Occipital lobe (tissue), 3 donors: Measurements from ENCODE around the gene OXCT2. TPM values are rescaled to one million over a fixed set of nuclear protein-coding genes. Genes with fewer than 3 reads are reported as not detected.

ENCODE experiments used
- DNase-seq: peaks from one replicate; lab custom pipeline; 2025; lab: John Stamatoyannopoulos, UW
- small RNA-seq: library from RNA; depleted of rRNA; stranded (forward); fragments of <200 nt; gene quantifications from one replicate; pipeline ENCODE3, GENCODE V24; 2014
- total RNA-seq: library from RNA; depleted of rRNA; stranded (reverse); fragments of >200 nt; gene quantifications from one replicate; pipeline ENCODE4 v1.2.3, GENCODE V29; 2014

The OXCT2 gene
- total RNA-seq, 1 donor from 2014 or later: 0.47 TPM

DNA sequence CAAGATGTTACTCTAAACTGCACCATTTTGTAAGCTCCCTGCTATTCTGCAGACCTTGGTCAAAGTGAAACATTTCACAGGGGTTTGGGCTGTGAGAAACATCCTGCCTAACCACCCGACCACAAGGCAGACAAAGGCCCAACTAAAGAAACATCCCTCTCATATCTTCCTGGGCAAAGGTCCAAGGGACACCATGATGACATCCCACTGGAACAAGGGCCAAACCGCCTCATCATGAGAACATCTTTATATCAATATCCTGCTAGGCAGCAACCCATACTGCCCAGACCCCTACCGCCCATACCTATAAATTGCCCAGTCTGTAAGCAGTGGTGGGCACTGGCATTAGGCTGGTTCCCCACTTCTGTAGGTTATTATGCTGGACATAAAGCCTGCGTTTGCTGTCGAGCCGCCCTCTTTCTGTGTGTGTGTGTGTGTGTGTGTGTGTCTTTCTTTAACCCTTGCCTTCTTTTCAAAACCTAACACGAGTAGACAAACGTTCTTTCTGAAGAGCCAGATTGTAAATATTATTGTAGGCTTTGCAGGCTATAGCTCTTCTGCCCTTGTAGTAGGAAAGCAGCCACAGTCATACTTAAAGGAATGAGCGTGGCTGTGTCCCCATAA, 33.5 kb downstream of the OXCT2 start:
- DNase-seq: no peak

DNA sequence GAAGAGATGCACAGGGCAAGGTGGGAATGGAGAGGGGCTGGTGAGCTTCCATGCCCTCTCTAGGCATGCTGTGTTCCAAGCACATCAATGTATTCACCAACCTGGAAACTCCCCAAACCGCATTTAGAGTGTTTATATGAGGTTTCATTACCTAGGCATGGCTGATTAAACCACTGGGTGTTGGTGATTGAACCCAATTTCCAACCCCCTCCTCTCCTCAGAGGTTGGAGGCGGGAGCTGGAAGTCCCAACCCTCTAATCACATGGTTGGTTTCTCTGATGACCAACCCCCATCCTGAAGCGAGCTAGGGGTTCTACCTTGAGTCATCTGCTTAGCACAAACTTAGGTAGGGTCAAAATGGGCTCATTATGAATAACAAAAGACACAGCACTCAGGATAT, 35.4 kb downstream of the OXCT2 start:
- DNase-seq: no peak

DNA sequence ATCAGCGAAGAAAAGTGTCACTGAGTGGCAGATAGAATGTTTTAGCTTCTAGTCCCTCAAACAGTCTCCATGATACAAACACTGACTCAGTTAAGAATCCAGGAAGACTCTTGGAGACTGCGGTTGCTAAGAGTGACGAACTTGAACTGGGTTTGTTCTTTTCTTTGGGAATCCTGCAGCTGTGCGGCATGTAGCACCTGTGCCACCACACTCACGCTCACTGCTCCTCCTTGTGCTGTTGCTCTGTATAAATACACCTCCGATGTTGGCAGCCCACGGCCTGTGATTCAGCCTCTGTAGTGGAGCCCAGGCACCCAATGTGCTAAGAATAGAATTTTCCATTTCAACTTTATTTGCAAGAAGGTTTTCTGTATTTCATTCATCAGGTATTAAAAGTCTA, 38.0 kb downstream of the OXCT2 start:
- DNase-seq: peak; percentile 63

DNA sequence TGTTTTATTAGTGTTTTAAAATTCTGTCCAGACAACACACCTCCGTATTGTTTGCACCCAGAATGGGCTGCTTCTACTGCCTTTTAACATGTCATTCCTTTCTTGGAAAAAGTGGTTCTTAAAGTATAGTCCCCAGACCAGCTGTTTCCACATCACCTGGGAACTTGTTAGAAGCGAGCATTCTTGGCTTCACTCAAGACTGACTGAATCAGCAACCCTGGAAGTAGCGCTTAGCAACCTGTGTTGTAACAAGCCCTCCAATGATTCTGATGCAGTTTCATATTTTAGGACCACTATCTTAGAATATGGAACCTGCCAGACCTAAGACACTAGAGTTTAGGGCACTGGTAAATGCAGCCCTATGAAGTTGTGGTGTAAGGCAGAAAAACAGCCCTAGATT, 38.4 kb downstream of the OXCT2 start:
- no peak for DNase-seq

DNA sequence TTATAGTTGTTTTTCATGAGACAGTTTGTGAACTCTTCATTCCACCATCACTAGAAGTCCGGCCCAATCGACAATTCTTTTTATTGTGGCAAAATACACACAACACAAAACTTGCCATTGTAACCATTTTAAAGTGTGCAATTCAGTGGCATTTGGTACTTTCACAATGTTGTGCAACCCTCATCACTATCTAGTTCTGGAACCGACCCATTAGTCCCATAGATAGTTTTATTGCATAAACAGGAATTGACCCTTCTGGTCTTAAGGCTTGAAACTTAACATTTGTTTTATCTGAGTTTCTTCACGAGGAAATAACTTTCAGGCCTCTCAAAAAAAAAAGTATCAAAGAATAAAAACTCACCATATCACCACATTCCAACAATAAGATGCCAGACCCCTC, 41.3 kb downstream of the OXCT2 start:
- DNase-seq: no peak

DNA sequence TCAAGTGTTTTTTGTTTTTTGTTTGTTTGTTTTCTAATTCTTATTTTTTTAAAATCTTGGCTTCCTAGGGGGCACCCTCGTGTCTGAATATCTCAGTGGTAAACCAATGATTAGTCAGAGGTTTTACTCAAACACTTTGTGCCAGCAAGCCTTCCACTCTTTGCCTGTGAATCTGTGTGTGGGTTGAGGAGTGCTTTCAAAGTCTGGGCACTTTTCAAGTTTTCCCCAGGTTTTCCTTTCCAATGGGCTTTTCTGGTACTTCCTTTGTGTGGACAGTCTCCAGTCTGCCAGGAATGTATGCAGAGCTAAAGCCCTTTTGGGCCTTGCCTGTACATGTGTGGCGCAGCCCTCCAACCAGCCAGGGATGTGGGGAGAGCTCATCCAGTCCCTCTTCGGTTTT, 42.1 kb downstream of the OXCT2 start:
- peak; percentile 5 for DNase-seq

DNA sequence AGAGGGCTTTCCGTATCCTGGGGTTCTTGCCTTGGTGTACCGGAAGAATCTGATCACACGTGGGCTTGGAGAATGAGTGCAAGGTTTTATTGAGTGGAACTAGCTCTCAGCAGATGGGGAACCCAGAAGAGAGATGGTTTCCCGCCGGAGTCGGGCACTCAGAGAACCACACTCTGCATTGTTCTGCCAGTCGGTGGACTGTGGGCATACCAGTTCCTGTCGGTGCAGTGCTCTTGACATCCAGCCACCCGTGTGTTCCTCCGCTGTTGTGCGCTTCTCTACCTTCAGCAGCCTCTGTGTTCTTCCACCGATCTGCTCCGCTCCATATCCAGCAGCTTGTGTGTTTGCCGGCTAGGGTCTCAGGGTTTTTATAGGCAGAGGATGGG, 43.2 kb downstream of the OXCT2 start:
- DNase-seq: no peak

DNA sequence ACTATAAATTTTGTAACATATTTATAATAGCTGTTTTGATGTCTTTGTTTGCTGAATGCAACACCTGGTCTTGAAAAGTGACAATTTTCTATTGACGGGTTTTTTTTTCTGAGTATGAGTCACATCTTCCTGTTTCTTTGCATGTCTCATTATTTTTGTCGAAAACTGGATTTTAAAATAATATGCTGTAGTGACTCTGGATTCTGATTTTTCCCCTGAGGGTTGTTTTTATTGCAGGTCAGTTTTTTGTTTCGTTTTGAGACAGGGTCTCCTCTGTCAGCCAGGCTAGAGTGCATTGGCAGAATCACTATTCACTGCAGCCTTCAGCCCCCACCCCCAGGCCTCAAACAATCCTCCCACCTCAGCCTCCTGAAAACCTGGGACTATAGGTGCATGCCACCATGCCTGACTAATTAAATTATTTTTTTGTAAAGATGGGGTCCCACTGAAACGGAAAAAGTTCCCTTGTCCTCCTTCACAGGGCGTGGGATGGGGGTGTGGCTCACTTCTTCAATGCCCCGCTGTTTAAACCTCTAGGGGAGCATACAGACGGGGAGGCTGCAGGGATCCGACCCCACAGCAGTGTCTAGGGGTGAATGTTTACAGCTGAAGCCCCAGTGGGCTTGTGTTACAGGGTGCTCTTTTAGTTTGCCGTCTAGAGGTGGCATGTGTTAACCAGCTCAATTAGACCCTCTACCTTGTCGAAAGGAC, 43.8 kb downstream of the OXCT2 start:
- no peak for DNase-seq

DNA sequence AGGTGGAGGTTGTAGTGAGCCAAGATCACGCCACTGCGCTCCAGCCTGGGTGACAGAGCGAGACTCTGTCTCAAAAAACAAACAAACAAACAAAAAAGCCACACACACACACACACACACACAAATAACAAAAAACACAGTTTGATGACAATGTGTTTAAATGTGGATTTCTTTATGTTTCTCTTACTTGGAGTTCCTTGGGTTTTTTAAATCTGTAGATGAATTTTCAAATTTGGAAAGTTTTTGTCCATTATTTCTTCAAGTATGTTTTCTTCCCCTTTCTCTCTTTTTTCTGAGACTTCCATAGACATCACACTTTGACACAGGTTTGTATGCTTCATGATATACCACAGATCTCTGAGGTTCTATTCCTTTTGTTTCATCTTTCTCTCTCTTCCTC, 44.5 kb downstream of the OXCT2 start:
- DNase-seq: no peak

DNA sequence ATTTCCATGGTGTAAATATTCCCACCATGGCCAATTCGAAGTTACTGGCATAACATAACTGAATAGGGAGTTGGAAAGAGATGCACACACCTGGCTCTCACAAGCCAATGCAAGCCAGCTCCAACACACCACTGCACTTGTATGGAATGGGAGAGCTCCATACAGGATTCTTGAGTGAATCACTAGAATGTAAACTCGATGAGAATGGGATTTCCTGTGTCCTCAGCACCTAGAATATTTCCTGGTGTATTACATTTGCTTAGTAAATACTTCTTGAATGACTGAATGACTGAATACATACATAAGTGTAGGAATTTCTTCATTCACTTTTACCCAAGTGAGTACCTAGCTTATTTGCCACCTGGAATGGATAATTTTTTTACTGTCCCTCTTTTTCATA, 48.7 kb downstream of the OXCT2 start:
- DNase-seq: no peak

DNA sequence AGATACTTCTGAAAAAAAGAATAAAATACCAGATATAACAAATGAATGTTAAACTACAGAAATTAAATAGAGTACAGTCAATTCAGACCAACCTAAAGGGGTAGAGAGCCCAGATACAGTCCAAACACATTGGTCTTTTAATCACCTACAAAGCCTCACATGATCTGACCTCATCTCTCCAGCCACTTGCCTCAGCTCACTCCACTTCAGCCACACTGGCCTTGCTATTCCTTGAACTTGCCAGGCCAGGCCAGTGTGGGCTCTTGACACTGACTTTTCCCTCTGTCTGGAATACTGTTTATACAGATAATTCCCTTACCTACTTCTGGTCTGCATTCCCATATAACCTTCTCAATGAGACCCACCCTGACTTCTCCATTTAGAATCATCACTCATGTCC, 49.5 kb downstream of the OXCT2 start:
- DNase-seq: no peak

DNA sequence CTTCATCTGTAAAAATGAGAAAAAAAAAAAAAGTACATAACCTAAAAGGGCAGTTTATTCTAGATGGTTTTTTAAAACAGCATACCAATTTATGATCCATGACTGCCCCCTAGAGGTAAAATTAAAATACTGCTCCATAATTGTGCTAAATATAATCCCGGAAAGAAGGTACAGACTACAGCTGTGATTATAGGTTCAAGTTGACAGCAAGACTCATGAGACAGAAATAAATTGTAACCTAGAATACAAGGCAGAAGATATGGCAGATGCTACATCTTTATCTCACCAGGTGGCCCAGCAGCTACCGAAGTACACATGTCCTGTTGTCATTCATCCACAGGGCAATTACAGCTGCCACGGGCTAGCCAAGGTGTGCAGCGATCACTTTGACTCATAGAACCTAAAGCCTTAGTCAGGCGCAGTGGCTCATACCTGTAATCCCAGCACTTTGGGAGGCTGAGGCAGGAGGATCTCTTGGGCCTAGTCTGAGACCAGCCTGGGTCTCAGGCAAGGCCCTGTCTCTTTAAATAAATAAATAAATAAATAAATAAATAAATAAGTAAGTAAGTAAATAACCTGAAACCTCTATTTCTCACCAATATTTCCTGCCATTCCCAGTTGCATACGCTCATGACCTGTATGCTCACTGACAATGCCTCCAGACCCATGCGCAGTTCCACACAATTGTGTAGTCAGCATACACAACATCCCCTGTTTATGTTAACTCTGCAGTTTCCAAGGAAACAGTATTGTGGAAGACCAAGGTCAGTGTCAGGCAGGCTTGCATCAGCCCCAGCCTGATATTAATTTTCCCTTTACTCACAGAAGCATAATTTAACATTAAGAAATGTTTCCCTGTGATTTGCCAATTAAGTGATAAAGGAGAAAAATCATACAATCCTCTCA, 50.8 kb downstream of the OXCT2 start:
- no peak for DNase-seq

Small RNA genes lying within 50 kb of the gene (small RNA-seq; reads per million reads assigned to genes)
- gene AL033527.1 (not detected), gene RNU7-121P (not detected)

Other genes starting within 250 kb of the OXCT2 start
- gene PABPC4, start 194.6 kb downstream of the OXCT2 start, total RNA-seq: 94.2 TPM
- gene HEYL, start 131.7 kb downstream of the OXCT2 start, total RNA-seq: 0.47 TPM
- 0.94 TPM for gene NT5C1A, start 99.2 kb downstream of the OXCT2 start, total RNA-seq
- gene HPCAL4, start 79.9 kb downstream of the OXCT2 start, total RNA-seq: 51.2 TPM
- 23.6 TPM for gene PPIE, start 32.5 kb downstream of the OXCT2 start, total RNA-seq
- 0.16 TPM for gene BMP8B, start 17.5 kb upstream of the OXCT2 start, total RNA-seq
- gene TRIT1, start 112.2 kb upstream of the OXCT2 start, total RNA-seq: 42.7 TPM
- gene MYCL, start 130.6 kb upstream of the OXCT2 start, total RNA-seq: 12.5 TPM
- 18.4 TPM for gene MFSD2A, start 183.8 kb upstream of the OXCT2 start, total RNA-seq